Panc1 (cell line): ENCODE measurements around the gene GYPA. TPM values are rescaled to one million over a fixed set of nuclear protein-coding genes. Genes with fewer than 3 reads are reported as not detected.

Experiments used
- ATAC-seq: fragments of 200-7000 bp; cut with Tn5 transposase; 2 replicates; pipeline ENCODE4 v1.9.1; 2020; ENCODE audit warnings: mild to moderate bottlenecking, moderate library complexity
- BruUV-seq: library from RNA; stranded (reverse); fragments of 400-500 nt; replicated peaks from 2 replicates; lab custom pipeline; 2021; lab: Mats Ljungman, UMichigan
- CTCF ChIA-PET: fragments of 300-600 bp; sonication (Branson Sonifier 250); formaldehyde crosslinking; loops from one replicate; lab custom pipeline; 2022; ENCODE audit warnings: antibody characterized with exemption; lab: Charles Lee
- POLR2A ChIA-PET: fragments of 300-600 bp; sonication (Branson Sonifier 250); formaldehyde crosslinking; loops from one replicate; lab custom pipeline; 2022; ENCODE audit warnings: antibody characterized with exemption; lab: Charles Lee
- DNase-seq: peaks from one replicate; pipeline ENCODE4 v3.0.0-alpha.2; 2010; ENCODE audit warnings: low read depth, low spot score
- H3K27ac ChIP-seq: 2 replicates; pipeline ENCODE4 v1.5.1; 2011; ENCODE audit warnings: mild to moderate bottlenecking, low read length, inconsistent platforms
- H3K27me3 ChIP-seq: fragments of 200-500 bp; sonication (Bioruptor generic); 2 replicates; pipeline ENCODE4 v1.6.0; 2014; ENCODE audit warnings: low read length, inconsistent platforms; ENCODE audit not compliant: control insufficient read depth, insufficient read depth
- H3K36me3 ChIP-seq: fragments of 200-500 bp; sonication (Bioruptor generic); 2 replicates; pipeline ENCODE4 v1.5.1; 2014; ENCODE audit warnings: inconsistent platforms, mild to moderate bottlenecking, low read length, moderate library complexity; ENCODE audit not compliant: control insufficient read depth, insufficient read depth
- H3K4me1 ChIP-seq: 2 replicates; pipeline ENCODE4 v1.5.1; 2011; ENCODE audit warnings: inconsistent platforms, mild to moderate bottlenecking, low read length, moderate library complexity; ENCODE audit not compliant: control insufficient read depth, insufficient read depth
- H3K4me3 ChIP-seq, 2 experiments: 2 replicates each; pipeline ENCODE4 v1.5.1; 2011 to 2012; ENCODE audit warnings: low read depth in 2 of 2, low read length in 2 of 2, mild to moderate bottlenecking in 2 of 2, inconsistent platforms in 1 of 2, moderate library complexity in 1 of 2
- H3K9me3 ChIP-seq: fragments of 200-500 bp; sonication (Bioruptor generic); 2 replicates; pipeline ENCODE4 v1.5.1; 2014; ENCODE audit warnings: low read depth, mild to moderate bottlenecking, inconsistent platforms, low read length, moderate library complexity; ENCODE audit not compliant: control insufficient read depth, insufficient read depth
- POLR2AphosphoS5 ChIP-seq: IDR thresholded peaks from 2 replicates; pipeline ENCODE4 v1.6.1; 2012; ENCODE audit warnings: mild to moderate bottlenecking, low read depth, low read length, moderate library complexity
- SIN3A ChIP-seq: IDR thresholded peaks from 2 replicates; pipeline ENCODE4 v1.6.1; 2012; ENCODE audit warnings: low read depth, mild to moderate bottlenecking, low read length, moderate library complexity, borderline replicate concordance; ENCODE audit not compliant: insufficient read depth
- TCF7L2 ChIP-seq: IDR thresholded peaks from 2 replicates; pipeline ENCODE4 v1.6.1; 2011; ENCODE audit warnings: mild to moderate bottlenecking, low read depth, low read length, inconsistent platforms
- in situ Hi-C: cut with HindIII; loops from 2 replicates; pipeline ENCODE4 v1.10.0; 2016; ENCODE audit warnings: low sequenced_read_pairs, low pct_unique_long_range_greater_than_20kb
- intact Hi-C: fragments of 100-400 bp; cut with micrococcal nuclease; formaldehyde crosslinking; loops from one replicate; pipeline ENCODE4 v1.10.0; 2022; ENCODE audit not compliant: unreplicated experiment
- total RNA-seq: library from RNA; stranded (reverse); gene quantifications from one replicate; pipeline ENCODE4 v1.2.1, GENCODE V29; 2021; ENCODE audit not compliant: unreplicated experiment
- TF ChIP-seq, protein P1 (sequence below): fragments of 450-650 bp; IDR thresholded peaks from 2 replicates; pipeline ENCODE4 v1.5.1; 2017; ENCODE audit warnings: mild to moderate bottlenecking
- TF ChIP-seq, protein P2 (sequence below), 2 experiments: IDR thresholded peaks; 2 replicates each; pipeline ENCODE4 v1.6.1; 2011 to 2012; ENCODE audit warnings: low read depth in 2 of 2, control low read depth in 1 of 2, low read length in 1 of 2, mild to moderate bottlenecking in 1 of 2, moderate library complexity in 1 of 2; ENCODE audit not compliant: insufficient read depth in 1 of 2

Gene GYPA
- total RNA-seq, 1 experiment from 2014 or later: not detected

DNA sequence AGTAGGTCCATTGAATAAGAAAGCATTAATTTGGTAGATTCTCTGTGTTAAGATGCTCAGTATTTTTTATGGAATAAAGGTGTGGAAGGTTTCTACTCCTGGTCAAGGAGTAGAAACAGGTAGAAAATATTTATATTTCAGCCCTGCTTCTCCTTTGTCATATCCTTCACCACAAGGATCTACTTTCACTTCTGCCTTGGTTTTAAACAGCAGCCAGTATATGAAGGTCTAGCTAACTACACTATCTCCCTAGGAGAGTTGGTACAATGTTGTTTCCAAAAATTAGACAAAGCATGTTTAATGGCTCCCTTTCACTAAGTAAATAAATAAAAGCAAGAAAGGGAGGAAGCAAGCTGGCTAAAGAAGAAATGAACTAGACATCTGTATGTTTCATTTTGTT lies 44.6 kb upstream of the GYPA start:
- CTCF ChIA-PET: no interaction called here
- DNase-seq (no peak), ATAC-seq (no peak)
- no peaks in the 10 kb centered on the region for H3K4me1 ChIP-seq
- in situ Hi-C loops: no loop called here
- BruUV-seq: no TSS peak
- POLR2A ChIA-PET: no interaction called here
- no peak overlapping the region for H3K4me3 ChIP-seq
- intact Hi-C loops: no loop called here
- TF ChIP-seq, protein P1, sequence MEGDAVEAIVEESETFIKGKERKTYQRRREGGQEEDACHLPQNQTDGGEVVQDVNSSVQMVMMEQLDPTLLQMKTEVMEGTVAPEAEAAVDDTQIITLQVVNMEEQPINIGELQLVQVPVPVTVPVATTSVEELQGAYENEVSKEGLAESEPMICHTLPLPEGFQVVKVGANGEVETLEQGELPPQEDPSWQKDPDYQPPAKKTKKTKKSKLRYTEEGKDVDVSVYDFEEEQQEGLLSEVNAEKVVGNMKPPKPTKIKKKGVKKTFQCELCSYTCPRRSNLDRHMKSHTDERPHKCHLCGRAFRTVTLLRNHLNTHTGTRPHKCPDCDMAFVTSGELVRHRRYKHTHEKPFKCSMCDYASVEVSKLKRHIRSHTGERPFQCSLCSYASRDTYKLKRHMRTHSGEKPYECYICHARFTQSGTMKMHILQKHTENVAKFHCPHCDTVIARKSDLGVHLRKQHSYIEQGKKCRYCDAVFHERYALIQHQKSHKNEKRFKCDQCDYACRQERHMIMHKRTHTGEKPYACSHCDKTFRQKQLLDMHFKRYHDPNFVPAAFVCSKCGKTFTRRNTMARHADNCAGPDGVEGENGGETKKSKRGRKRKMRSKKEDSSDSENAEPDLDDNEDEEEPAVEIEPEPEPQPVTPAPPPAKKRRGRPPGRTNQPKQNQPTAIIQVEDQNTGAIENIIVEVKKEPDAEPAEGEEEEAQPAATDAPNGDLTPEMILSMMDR: no peak
- TF ChIP-seq TCF7L2 (no peak), SIN3A (no peak)
- TF ChIP-seq, protein P2, sequence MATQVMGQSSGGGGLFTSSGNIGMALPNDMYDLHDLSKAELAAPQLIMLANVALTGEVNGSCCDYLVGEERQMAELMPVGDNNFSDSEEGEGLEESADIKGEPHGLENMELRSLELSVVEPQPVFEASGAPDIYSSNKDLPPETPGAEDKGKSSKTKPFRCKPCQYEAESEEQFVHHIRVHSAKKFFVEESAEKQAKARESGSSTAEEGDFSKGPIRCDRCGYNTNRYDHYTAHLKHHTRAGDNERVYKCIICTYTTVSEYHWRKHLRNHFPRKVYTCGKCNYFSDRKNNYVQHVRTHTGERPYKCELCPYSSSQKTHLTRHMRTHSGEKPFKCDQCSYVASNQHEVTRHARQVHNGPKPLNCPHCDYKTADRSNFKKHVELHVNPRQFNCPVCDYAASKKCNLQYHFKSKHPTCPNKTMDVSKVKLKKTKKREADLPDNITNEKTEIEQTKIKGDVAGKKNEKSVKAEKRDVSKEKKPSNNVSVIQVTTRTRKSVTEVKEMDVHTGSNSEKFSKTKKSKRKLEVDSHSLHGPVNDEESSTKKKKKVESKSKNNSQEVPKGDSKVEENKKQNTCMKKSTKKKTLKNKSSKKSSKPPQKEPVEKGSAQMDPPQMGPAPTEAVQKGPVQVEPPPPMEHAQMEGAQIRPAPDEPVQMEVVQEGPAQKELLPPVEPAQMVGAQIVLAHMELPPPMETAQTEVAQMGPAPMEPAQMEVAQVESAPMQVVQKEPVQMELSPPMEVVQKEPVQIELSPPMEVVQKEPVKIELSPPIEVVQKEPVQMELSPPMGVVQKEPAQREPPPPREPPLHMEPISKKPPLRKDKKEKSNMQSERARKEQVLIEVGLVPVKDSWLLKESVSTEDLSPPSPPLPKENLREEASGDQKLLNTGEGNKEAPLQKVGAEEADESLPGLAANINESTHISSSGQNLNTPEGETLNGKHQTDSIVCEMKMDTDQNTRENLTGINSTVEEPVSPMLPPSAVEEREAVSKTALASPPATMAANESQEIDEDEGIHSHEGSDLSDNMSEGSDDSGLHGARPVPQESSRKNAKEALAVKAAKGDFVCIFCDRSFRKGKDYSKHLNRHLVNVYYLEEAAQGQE (IDR thresholded peaks at IDR 0.05; ENCODE audit: insufficient read depth in 1 of 2, low read depth in 2 of 2, low read length in 1 of 2): no peak
- H3K27me3 ChIP-seq: no peaks in the 10 kb centered on the region
- no peaks in the 10 kb centered on the region for H3K36me3 ChIP-seq
- H3K9me3 ChIP-seq: no peaks in the 10 kb centered on the region
- no peak overlapping the region for H3K27ac ChIP-seq

DNA sequence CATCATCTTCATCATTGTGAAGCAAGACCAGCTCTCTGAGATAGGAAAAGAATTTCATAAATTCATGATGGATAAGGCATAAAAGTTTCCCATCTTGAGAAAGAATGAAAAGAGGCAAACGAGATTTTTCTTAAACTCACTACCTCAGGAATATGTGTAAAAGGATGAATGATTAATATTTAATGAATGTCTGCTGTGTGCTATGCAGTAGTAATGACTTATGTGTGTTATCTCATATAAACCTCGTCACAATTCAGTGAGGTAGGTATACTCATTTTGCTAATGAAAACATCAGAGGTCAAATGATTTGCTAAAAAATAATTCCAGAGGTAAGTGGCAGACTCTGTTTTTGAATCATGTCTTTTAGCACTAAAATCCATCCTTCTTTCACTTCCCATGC lies 42.6 kb upstream of the GYPA start:
- DNase-seq (no peak), ATAC-seq (no peak)
- H3K36me3 ChIP-seq: no peaks in the 10 kb centered on the region
- H3K4me1 ChIP-seq: no peaks in the 10 kb centered on the region
- H3K9me3 ChIP-seq: no peaks in the 10 kb centered on the region
- TF ChIP-seq, protein P2 (IDR thresholded peaks at IDR 0.05; ENCODE audit: insufficient read depth in 1 of 2, low read depth in 2 of 2, low read length in 1 of 2): no peak
- TF ChIP-seq, protein P1: no peak
- TF ChIP-seq TCF7L2 (no peak), POLR2AphosphoS5 (no peak), SIN3A (no peak)
- intact Hi-C loops: no loop called here
- POLR2A ChIA-PET: no interaction called here
- no peak overlapping the region for H3K27ac ChIP-seq
- no peak overlapping the region for H3K4me3 ChIP-seq
- CTCF ChIA-PET: no interaction called here
- BruUV-seq: no TSS peak
- in situ Hi-C loops: no loop called here
- no peaks in the 10 kb centered on the region for H3K27me3 ChIP-seq
